Osteoblast (primary cell): ENCODE measurements around the gene RANBP1. TPM values are rescaled to one million over a fixed set of nuclear protein-coding genes. Genes with fewer than 3 reads are reported as not detected.

Experiments used
- DNase-seq: peaks from one replicate; pipeline ENCODE4 v3.0.0; 2011; ENCODE audit warnings: low spot score, mixed read lengths; ENCODE audit not compliant: insufficient read length; ENCODE audit errors: missing footprints
- H2AFZ ChIP-seq: 2 replicates; pipeline ENCODE4 v1.6.0; 2011; ENCODE audit warnings: mild to moderate bottlenecking, low read length
- H3K27ac ChIP-seq: 2 replicates; pipeline ENCODE4 v1.5.1; 2011; ENCODE audit warnings: mild to moderate bottlenecking, low read depth, low read length, moderate library complexity
- H3K27me3 ChIP-seq: 2 replicates; pipeline ENCODE4 v1.6.0; 2012; ENCODE audit warnings: mild to moderate bottlenecking, control low read depth, inconsistent platforms, low read length, moderate library complexity; ENCODE audit not compliant: insufficient read depth
- H3K36me3 ChIP-seq: 2 replicates; pipeline ENCODE4 v1.5.1; 2011; ENCODE audit warnings: mild to moderate bottlenecking, low read length, control low read depth, moderate library complexity; ENCODE audit not compliant: insufficient read depth
- H3K4me1 ChIP-seq: 2 replicates; pipeline ENCODE4 v1.5.1; 2011; ENCODE audit warnings: mild to moderate bottlenecking, low read length, control low read depth, moderate library complexity; ENCODE audit not compliant: insufficient read depth
- H3K4me2 ChIP-seq: 2 replicates; pipeline ENCODE4 v1.6.0; 2011; ENCODE audit warnings: mild to moderate bottlenecking, low read length; ENCODE audit not compliant: insufficient read depth
- H3K4me3 ChIP-seq: fragments of 200-600 bp; sonication (generic); 3 replicates; pipeline ENCODE4 v1.5.1; 2012; ENCODE audit warnings: mild to moderate bottlenecking, low read length, inconsistent platforms; ENCODE audit not compliant: insufficient read depth
- H3K79me2 ChIP-seq: 2 replicates; pipeline ENCODE4 v1.6.0; 2012; ENCODE audit warnings: mild to moderate bottlenecking, low read length, control low read depth, inconsistent platforms; ENCODE audit not compliant: insufficient read depth
- H3K9me3 ChIP-seq: 2 replicates; pipeline ENCODE4 v1.5.1; 2011; ENCODE audit warnings: low read depth, low read length, control low read depth
- H4K20me1 ChIP-seq: 2 replicates; pipeline ENCODE4 v1.6.0; 2012; ENCODE audit warnings: mild to moderate bottlenecking, low read length, control low read depth; ENCODE audit not compliant: insufficient read depth
- CTCF ChIP-seq: IDR thresholded peaks from 2 replicates; pipeline ENCODE4 v1.5.1; 2011; ENCODE audit warnings: mild to moderate bottlenecking, low read depth, low read length, moderate library complexity; ENCODE audit errors: extremely low read depth
- total RNA-seq: library from RNA; depleted of rRNA; stranded (reverse); fragments of >200 nt; gene quantifications from 2 replicates; pipeline ENCODE4 v1.2.3, GENCODE V29; 2012

Gene RANBP1
- total RNA-seq, 1 donor, result 85.8 TPM

- H3K27ac ChIP-seq, result no peak overlapping the region
- no peaks in the 10 kb centered on the region for H3K4me1 ChIP-seq
- H3K9me3 ChIP-seq, result no peaks in the 10 kb centered on the region
- H4K20me1 ChIP-seq, result no peaks in the 10 kb centered on the region
- no peak overlapping the region for H2AFZ ChIP-seq
- DNase-seq, result no peak
- H3K79me2 ChIP-seq, result no peaks in the 10 kb centered on the region
- TF ChIP-seq CTCF, result no peak
- H3K27me3 ChIP-seq, result no peaks in the 10 kb centered on the region
- no peak overlapping the region for H3K4me2 ChIP-seq
- no peak overlapping the region for H3K4me3 ChIP-seq
- no peaks in the 10 kb centered on the region for H3K36me3 ChIP-seq
Measured at GRCh38 chr22:20069331-20070042, 46.4 kb upstream of the RANBP1 start.

DNA sequence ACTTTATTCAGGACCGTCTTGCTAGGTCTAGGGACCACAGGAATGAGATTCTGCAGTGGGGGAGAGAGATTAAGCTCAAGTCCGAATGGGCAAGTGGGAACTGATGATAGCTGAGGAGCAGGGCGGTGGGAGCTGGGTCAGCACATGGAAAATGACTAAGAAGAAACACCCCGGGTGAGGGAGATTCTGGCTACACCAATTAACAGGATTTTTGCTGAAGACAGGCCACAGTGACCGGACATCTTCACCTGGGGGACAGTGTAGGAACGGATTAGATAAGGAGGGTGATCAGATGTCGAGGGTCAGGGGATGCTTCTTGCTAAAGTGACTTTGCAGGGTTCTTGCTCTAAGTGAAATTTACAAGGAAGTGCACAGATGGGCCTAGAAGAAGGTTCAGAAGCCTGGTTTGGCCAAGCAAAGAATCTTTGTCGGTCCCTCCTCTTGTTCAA is 44.4 kb upstream of the RANBP1 start:
- H4K20me1 ChIP-seq, result no peaks in the 10 kb centered on the region
- H3K36me3 ChIP-seq, result no peaks in the 10 kb centered on the region
- TF ChIP-seq CTCF, result no peak

GRCh38 chr22:20076627-20077172 is 39.2 kb upstream of the RANBP1 start:
- peaks cover 9% of the 10 kb centered on the region for H4K20me1 ChIP-seq
- no peak overlapping the region for H3K27ac ChIP-seq
- H3K4me1 ChIP-seq, result peaks cover 12% of the 10 kb centered on the region
- H3K4me3 ChIP-seq, result no peak overlapping the region
- no peaks in the 10 kb centered on the region for H3K9me3 ChIP-seq
- TF ChIP-seq CTCF, result no peak
- peaks cover 13% of the 10 kb centered on the region for H3K79me2 ChIP-seq
- no peak overlapping the region for H2AFZ ChIP-seq
- no peak overlapping the region for H3K4me2 ChIP-seq
- H3K36me3 ChIP-seq, result no peaks in the 10 kb centered on the region
- peak; percentile 58 for DNase-seq
- no peaks in the 10 kb centered on the region for H3K27me3 ChIP-seq

More for the DNA sequence above, 44.4 kb upstream of the RANBP1 start:
- H3K9me3 ChIP-seq, result no peaks in the 10 kb centered on the region
- no peak overlapping the region for H2AFZ ChIP-seq
- H3K27me3 ChIP-seq, result no peaks in the 10 kb centered on the region
- H3K4me1 ChIP-seq, result no peaks in the 10 kb centered on the region
- DNase-seq, result no peak
- H3K4me3 ChIP-seq, result no peak overlapping the region
- H3K4me2 ChIP-seq, result no peak overlapping the region
- H3K27ac ChIP-seq, result no peak overlapping the region
- H3K79me2 ChIP-seq, result no peaks in the 10 kb centered on the region

- peak within 1 kb of the TSS; percentile 95 for H2AFZ ChIP-seq
- peaks cover 35% of the 10 kb centered on the region for H4K20me1 ChIP-seq
- H3K9me3 ChIP-seq, result no peaks in the 10 kb centered on the region
- H3K4me2 ChIP-seq, result peak within 1 kb of the TSS; percentile 100
- no peak for TF ChIP-seq CTCF
- H3K36me3 ChIP-seq, result no peaks in the 10 kb centered on the region
- H3K27me3 ChIP-seq, result no peaks in the 10 kb centered on the region
- DNase-seq, result peak; percentile 100
- H3K27ac ChIP-seq, result peak within 1 kb of the TSS; percentile 81
- peaks cover 44% of the 10 kb centered on the region for H3K79me2 ChIP-seq
- peaks cover 18% of the 10 kb centered on the region for H3K4me1 ChIP-seq
- H3K4me3 ChIP-seq, result peak within 1 kb of the TSS; percentile 96
Measured at GRCh38 chr22:20079745-20080444, 36.0 kb upstream of the RANBP1 start, which contains the start of gene DGCR8. Gene DGCR8 (plus strand): TSS chr22:20080241. CDS start chr22:20085964, 5,723 bp downstream.
